ENCODE results near the gene ABR.
"Not testable (repeated sequence)": the region's sequence is repeated elsewhere in the genome, so short reads cannot be mapped to it uniquely, and the experiment has no call there.

The ABR gene

DNA sequence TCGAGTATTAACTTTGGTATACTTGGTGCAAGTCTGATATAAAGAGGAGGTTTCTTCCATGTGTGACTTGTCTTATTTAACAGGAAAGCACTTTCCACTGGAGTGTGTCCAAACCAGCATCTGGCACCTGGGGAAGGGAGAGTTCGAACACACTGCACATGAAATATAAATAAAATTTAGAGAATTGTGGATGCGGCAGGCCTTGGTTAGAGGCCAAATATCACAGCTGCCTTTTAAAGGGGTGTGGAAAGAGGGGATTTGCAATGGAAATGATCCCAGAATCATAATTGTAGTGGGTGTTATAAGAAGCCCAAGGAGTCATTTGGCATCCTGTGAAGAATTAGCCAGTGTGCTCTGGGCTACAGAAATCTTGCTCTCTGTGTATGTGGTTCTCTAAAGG lies 195.9 kb downstream of the ABR start:
- no peak for DNase-seq (ENCODE audit: low spot score)

DNA sequence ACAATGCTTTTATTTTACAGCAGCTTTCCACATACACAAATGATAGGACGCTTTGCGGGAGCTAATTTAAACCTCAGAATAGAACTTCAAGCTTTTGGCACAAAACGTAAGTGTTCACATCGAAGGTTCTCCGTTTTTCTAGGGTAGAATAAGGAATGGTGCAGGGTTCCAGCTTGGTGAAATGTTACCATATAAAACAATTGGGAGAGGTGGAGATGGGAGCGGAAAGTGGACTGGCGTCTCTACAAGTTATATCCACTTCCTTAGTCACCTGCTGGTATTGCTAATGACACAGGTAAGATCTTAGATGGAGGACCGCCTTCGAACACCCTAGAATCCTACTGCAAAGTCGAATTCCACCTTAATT lies 198.5 kb downstream of the ABR start:
- no peak for DNase-seq (ENCODE audit: low spot score)

DNA sequence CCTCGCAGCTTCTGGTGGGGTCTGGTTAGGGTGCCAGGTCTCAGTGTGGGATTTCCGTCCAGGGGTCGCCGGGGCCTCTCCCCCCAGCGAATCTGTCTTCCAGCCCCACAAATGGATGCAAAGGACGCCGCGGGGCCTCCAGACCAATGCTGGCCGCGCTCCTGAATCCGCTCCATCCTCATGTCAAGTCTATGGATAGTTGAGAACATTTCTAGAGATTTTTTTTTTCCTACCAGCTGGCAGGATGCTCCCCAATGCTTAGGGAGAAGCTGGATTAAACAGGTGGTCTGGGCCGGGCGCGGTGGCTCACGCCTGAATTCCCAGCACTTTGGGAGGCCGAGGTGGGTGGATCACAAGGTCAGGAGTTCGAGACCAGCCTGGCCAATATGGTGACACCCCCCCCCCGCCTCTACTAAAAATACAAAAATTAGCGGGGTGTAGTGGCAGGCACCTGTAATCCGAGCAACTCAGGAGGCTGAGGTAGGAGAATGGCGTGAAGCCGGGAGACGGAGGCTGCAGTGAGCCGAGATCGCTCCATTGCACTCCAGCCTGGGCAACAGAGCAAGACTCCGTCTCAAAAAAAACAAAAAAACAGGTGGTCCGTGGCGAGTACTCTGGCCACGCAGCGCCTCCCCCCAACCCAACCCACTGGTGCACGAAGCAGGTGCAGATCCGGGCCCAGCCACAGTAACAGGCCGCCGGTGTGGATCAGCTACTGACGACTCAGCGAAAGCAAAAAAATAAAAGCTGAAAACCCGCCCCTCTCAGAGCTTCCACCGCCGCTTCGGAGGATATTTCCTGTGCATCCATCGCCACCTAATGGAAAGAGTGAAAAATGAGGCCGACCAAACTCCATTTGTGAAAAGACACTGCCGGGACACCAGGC lies 199.1 kb downstream of the ABR start:
- DNase-seq (ENCODE audit: low spot score): peak; percentile 88

DNA sequence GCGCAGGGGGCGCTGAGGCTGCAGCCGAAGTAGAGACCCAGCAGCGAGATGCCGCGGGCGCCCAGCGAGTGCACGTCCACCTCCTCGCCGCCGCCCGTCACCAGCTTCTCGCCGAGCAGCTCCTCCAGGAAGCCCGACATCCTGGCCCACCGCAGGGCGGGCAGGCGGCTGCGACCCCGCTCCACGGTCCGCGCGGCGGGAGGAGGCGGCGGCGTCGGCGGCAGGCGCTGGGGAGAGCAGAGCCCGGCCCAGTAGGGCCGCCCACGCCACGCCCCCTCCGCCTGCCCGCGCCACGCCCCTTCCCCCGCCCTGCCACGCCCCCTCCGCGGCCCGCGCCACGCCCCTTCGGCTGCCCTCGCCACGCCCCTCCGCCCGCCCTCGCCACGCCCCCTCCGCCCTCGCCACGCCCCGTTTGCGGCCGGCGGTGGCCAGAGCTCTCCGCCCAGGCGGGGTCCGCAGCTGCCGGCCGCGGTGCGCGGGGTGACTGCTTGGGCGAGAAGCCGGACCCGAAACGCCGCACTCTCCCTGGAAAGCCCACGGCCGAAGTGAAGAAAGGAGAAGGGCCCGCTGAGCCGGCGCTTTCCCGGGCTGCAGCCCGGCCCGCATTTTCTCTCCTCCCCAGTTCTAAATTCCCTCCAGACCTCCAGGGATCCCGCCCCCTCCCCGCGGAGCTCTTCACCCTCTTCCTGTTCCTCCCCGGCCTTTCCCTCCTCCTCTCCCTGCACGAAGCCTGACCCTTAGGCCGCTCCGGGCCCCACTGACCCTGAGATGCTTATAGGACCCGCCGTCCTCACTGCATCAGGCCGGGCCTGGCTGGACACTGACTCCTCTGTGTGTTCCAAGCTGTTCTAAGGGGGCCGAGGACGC lies 200.0 kb downstream of the ABR start, which contains the start of gene NXN:
NXN (minus strand) TSS at position 238 of the 867 bp plus-strand sequence.
- peak; percentile 76 for DNase-seq (ENCODE audit: low spot score)

DNA sequence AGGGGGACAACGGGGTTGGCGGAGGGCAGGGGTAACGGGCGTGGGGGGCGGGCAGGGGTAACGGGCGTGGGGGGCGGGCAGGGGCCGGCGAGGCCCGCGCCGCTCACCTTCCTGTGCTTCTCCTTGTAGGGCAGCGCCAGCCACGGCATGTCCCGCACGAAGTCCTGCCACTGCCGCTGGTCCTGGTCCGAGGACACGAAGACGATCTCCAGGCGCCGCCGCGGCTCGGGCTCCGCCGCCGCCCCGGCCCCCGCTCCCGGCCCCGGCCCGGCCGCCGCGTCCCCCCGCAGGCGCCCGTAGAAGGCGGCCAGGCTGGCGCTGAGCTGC lies 200.6 kb downstream of the ABR start:
- no peak for DNase-seq (ENCODE audit: low spot score)

DNA sequence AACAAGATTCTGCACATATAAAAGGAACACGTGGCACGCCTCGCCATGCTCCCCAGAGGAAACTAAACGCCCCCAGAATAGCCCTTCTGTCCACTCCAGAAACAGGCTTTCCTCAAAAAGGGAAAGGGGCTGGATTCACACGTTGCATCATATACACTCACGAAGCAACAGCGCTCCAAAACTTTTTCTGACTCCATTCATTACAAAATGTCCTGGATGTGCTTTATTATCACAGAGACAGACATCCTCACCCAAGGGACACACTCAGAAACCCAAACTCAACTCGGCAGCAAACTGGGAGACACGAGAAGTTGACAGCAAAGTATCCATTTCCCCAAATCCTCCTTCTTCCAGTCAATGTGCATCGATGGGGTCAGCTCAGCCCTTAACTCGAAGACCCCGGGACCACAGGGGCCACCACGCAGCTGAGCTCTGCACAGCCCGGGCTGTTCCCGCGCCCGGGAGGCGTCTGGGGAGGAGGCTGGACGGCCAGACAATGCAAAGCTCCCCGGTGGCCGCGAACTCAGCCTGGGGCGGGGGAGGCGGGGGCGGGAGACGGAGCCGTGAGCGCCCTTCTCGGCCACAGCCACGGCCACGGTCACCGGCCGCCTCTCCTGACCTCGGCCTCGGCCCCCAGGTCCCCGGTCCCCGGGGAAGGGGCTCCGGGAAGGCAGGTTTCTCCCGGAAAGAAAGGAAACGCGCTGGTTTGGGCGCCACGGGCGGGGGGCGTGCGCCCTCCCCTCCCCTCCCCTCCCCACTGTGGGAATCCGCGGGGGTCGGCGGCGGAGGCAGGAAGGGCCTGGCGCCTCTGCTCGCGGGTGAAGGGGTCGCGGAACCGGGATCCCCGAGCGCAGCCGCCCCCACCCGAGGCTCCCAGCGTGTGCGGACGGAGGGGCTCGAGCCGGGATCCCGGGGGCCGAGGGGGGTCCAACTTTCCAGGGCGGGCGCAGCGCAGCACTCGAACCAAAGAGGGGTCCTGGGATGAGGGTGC lies 201.4 kb downstream of the ABR start:
- DNase-seq (ENCODE audit: low spot score): no peak

DNA sequence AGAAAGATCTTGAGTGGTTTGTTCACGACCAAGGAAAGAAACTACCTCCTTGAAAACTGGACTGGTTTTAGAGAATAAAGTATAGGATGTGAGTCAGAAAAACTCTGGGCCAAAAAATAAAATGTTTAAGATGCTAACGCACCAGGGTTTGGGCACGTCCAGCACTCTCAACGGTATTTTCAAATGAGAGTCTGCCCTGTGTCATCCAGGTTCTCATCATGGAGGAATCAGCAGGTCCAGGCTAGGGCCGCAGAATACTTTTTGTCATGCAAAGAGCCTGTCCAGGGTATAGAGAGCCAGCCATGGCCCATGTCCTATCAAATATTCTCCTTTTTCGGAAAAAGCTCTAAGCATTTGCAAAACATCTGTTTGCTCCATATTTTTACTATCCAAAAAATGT lies 202.6 kb downstream of the ABR start:
- DNase-seq (ENCODE audit: low spot score): no peak

DNA sequence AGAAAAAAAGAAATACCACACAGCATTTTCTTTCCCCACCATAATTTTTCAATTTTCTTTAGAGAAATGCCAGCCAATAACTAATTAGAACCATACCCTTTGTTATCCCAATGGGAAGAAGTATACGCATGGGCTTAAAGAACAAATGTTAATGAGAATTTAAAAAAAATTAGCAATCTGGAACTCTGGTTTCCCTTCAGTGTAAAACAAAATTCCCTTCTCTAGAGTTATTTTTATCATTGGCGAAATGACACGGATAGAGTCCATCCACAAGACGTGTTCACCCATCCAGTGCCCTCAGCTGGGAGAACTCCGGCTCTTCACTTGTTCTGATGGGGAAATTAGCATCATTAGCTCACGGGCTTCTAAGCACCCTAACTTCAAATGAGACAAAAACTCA lies 203.5 kb downstream of the ABR start:
- no peak for DNase-seq (ENCODE audit: low spot score)

DNA sequence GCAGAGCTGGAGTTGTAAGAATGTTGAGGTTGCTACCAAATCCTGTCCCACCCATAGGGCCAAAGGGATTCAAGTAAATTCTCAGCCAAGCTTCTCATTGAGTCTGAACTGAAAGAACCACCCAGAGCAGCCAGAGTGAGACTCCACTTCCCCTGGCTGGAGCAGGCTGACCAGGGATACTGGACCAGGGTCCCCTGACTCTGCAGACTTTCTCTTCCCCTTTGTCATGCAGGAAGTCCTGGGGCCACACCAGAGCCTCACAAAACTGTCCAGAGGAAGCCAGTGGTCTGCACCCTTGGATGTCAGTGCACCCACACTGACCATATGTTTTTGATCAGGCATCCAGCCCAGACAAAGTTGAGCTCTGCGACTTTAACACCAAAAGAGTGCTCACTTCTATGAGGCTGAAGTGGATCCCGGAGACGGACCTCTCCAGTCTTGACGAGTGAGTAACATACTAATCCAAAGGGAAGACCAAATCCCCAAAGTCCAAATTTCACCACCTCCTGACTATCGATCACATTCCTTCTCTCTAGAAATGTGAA lies 204.3 kb downstream of the ABR start:
- DNase-seq (ENCODE audit: low spot score): no peak

DNA sequence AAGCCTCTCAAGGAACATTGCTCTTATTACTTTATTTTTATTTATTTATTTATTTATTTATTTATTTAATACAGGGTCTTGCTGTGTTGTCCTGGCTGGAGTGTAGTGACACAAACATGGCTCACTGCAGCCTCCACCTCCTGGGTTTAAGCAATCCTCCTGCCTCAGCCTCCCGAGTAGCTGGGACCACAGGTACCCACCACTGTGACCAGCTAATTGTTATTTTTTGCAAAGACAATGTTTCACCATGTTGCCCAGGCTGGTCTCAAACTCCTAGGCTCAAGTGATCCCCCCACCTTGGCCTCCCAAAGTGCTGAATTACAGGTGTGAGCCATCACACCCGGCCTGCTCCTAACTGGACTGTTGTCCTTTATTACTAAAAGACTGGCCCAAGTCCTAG lies 205.0 kb downstream of the ABR start:
- DNase-seq (ENCODE audit: low spot score): not testable (repeated sequence)

DNA sequence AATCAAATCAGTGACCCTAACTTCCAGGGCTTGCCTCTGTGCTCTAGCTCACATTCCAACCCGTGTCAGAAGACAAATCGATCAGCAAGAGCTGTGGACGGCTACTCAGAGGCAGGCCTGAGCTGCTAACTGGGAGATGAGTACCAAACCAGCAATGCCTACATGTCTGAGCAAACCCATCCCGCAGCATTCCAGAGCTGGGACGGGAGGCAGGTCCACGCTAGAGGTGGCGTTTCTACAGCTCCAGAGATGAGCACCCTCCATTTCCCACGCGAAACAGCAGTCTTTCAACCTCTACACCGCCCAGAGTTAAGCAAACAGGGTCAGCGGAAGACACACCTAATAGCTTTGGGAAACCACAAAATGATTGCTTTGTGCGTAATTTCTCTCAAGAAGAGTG lies 206.7 kb downstream of the ABR start:
- DNase-seq (ENCODE audit: low spot score): peak; percentile 64

DNA sequence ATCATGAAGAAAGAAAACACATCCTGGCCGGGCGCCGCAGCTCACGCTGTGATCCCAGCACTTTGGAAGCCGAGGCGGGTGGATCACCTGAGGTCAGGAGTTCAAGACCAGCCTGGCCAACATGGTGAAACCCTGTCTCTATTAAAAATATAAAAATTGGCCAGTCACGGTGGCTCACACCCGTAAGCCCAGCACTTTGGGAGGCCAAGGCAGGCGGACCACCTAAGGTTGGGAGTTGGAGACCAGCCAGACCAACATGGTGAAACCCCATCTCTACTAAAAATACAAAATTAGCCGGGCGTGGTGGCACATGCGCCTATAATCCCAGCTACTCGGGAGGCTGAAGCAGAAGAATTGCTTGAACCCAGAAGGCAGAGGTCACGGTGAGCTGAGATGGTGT lies 207.9 kb downstream of the ABR start:
- not testable (repeated sequence) for DNase-seq (ENCODE audit: low spot score)

DNA sequence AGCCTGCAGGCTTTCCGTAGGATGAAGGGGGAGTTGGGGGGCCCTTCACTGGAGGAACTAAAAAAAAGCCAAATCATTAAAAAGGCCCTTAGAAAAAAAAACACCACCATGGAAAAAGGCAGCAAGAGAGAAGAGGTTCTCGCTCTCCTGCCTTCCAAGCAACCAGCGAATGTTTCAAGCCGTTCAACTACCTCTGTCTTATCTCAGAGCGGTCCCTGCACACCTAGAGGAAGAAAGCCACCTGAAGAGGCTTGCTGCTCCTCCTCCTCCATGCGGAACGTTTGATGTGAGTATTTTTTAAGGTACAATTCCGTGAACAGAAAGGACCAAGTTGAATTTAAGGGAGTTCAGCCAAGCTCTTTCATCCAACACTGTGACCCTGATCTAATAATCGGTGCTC lies 209.4 kb downstream of the ABR start:
- DNase-seq (ENCODE audit: low spot score): no peak

DNA sequence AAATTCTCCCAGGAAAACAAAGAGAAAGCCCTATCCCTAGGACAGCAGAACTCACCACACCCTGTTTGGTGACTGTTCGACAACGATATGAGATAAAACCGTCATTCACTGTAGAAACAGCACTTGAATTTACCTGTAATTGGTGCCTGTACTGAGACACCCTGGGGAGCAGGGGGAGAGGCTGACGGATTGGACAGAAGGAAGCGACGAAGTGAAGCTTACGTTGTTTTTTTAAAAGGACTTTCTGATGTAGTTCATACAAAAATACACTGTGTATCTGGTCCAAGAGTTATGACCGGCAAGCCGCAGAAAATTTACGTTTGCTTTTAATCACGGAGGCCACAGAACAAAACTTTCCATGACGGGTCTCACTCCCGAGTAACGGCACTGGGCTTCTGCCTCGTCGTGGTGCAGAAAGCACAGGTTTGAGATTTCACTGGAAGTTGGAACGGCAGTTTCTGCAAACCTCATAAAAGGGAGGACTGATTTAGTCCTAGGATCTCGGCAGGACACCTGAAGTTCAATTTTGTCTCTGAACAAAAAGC lies 209.9 kb downstream of the ABR start:
- no peak for DNase-seq (ENCODE audit: low spot score)

DNA sequence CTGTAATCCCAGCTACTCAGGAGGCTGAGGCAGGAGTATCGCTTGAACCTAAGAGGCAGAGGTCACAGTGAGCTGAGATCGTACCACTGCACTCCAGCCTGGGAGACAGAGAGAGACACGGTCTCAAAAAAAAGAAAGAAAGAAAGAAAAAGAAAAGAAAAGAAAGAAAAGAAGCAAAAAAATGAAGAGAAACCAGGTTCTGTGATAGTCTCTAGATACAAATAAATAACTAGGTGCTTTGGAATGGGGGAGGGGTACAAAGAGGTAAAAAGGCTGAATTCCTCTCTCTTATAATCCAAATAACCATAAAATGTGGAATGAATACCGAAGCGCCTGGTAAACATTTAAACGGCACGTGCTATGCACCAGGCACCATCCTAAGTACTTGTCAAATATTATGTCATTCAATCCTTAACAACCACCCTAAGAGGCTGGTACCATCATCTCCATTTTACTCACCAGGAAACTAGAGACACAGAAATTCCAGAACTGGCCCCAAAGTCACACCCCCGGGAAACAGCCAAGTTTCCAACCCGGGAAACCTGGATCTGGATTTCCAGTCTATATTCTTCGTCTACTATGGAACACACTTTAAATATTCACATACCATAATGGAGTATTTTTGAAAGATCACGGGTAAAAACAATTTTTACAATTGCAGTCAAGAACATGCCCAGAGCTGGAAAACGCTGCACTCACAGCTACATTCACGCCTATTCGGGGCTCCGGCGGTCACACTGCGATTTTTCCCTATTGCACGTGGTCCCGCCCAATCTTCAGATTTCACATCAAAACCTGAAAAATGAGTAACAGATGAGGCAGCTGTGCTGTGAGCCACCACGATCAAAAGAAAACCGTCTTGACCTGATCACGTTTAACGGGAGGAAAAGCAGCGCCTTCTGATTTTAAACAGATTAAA lies 210.7 kb downstream of the ABR start:
- DNase-seq (ENCODE audit: low spot score): no peak

DNA sequence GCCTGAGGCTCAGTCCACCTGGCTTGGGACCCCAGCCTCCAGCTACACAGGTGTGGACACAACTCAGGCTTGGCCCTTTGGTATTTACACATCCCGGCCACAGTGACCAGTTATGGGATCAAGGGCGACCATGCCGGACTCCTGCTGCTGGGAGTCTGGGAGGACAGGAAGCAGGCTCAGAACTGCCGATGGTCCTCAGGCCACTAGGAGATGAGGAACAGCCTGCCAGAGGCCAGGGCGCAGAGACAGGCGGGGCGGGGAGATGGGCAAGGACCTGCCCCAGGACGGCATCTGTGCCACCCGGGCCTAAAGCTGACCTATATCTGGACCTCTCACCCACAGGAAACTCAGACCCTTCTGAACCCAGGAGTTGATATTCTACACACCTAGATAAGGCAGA lies 212.7 kb downstream of the ABR start:
- DNase-seq (ENCODE audit: low spot score): no peak

DNA sequence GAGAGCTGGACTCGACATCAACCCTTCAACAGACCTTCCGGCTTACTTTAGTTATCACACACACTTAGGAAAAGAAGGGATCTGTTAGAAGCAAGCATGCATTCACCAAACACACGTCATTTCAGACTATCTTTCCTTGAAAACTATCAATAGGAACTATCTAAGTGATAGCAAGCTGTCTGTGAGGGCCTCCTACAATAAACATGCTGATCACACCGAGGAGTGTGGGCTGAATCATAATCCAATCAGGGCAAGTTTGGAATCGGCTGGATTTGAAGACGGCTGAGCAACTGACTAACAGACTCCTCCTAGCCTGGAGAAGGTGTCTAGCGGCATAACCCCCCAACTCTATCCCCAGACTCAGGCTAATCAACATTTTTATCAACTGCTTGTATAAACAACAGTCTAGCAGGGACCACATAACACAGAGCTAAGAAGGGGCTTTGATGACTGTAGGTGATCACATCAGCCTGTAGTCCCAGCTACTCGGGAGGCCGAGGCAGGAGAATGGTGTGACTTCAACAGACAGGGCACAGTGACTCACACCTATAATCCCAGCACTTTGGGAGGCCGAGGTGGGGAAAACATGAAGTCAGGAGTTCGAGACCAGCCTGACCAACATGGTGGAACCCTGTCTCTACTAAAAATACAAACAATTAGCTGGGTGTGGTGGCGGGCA lies 214.3 kb downstream of the ABR start:
- DNase-seq (ENCODE audit: low spot score): no peak

DNA sequence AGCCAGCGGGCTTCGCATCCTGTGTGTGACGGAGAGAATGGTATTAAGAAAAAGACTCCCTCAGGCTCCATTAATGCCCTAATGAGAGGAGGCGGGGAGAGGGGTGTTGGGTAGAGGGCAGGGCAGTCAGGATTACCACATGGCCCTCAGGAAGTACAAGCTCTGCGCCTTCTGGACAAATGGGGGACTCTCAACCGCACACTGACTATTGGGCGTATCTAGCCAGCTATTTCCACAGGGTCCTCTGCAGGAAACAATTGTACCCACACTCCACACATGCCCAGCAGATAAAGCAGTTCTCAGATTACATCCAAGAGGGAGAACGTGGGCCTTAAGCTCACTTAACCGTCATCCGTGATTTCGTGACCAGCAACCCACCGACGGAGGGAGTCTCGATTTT lies 214.9 kb downstream of the ABR start:
- no peak for DNase-seq (ENCODE audit: low spot score)

DNA sequence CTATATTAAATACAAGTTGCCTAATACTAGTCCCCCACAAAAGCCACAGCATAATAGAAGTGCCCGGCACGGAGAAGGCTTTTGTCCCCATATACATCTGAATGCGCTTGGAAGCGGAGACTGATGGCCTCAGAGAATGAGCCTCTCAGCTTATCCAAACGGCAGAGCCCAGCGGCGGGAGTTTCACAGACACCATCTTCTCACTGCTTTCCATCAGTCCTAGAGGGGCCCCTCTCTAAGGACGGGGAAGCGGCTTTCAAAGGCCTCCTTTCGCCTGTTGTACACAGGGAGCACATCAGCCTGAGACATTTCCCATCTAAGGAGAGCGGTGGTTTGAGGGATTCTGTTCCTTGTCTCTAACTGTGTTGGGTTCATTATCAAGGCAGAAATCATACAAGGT lies 217.1 kb downstream of the ABR start:
- no peak for DNase-seq (ENCODE audit: low spot score)

DNA sequence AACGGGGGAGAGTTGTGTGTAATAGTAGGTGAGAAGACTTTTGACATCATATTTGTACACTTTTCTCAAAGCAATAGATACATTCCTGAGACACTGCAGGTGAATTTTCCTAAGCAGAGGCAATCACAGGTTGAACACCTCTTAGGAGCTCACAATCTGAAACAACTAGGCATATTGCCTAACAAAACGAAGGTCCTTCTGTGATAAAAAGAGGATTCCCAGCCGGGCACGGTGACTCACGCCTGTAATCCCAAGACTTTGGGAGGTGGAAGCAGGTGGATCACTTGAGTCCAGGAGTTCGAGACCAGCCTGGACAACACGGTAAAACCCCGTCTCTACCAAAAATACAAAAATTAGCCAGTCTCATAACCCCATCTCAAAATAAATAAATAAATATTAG lies 217.6 kb downstream of the ABR start:
- DNase-seq (ENCODE audit: low spot score): no peak
